Breast epithelium (tissue), 4 donors: Measurements from ENCODE around the gene IPO13. TPM values are rescaled to one million over a fixed set of nuclear protein-coding genes. Genes with fewer than 3 reads are reported as not detected.

Source experiments
- DNase-seq, 2 donors: peaks; one replicate each; pipeline ENCODE4 v3.0.0-alpha.2; 2019; ENCODE audit warnings: low spot score in 2 of 2
- H3K27ac ChIP-seq, 2 donors: fragments of 200-600 bp; sonication (generic) in 1 of 2; one replicate each; pipeline ENCODE4 v1.5.1; 2016 to 2019; ENCODE audit warnings: mild to moderate bottlenecking in 1 of 2
- H3K27me3 ChIP-seq, 2 donors: fragments of 200-600 bp; sonication (generic) in 1 of 2; one replicate each; pipeline versions ENCODE4 v1.5.1 to v1.6.0; 2017 to 2019; ENCODE audit warnings: control low read depth in 1 of 2, mild to moderate bottlenecking in 1 of 2
- H3K36me3 ChIP-seq: fragments of 200-600 bp; one replicate; pipeline ENCODE4 v1.5.1; 2019
- H3K4me1 ChIP-seq, 2 donors: fragments of 200-600 bp; sonication (generic); one replicate each; pipeline ENCODE4 v1.5.1; 2016 to 2019; ENCODE audit warnings: control low read depth in 1 of 2
- H3K4me3 ChIP-seq, 3 donors: fragments of 200-600 bp; sonication (generic); 1 replicate in 2 of 3; 2 replicates in 1 of 3; pipeline ENCODE4 v1.5.1; 2016 to 2019; ENCODE audit warnings: mild to moderate bottlenecking in 3 of 3, moderate library complexity in 2 of 3
- H3K9me3 ChIP-seq, 2 donors: fragments of 200-600 bp; sonication (generic) in 1 of 2; one replicate each; pipeline ENCODE4 v1.5.1; 2016 to 2019; ENCODE audit warnings: control low read depth in 1 of 2
- CTCF ChIP-seq, 3 donors: fragments of 450-650 bp; IDR thresholded peaks; one replicate each; pipeline ENCODE4 v1.5.1; 2016 to 2017; ENCODE audit warnings: antibody characterized with exemption in 3 of 3, mild to moderate bottlenecking in 3 of 3, moderate library complexity in 3 of 3
- POLR2A ChIP-seq: fragments of 450-650 bp; IDR thresholded peaks from one replicate; pipeline ENCODE4 v1.6.1; 2016; ENCODE audit warnings: antibody characterized with exemption, mild to moderate bottlenecking, moderate library complexity
- POLR2AphosphoS5 ChIP-seq, 3 donors: sonication (generic); formaldehyde crosslinking; IDR thresholded peaks; one replicate each; pipeline ENCODE4 v1.6.1; 2017; ENCODE audit warnings: antibody characterized with exemption in 3 of 3
- intact Hi-C: fragments of 100-400 bp; cut with DNase I; formaldehyde crosslinking; loops from one replicate; pipeline ENCODE4 v1.15.1; 2023; ENCODE audit warnings: low total_unique reads
- total RNA-seq, 3 donors: library from RNA; depleted of rRNA; stranded (reverse); fragments of >200 nt; gene quantifications; one replicate each; pipeline ENCODE4 v1.1.0, GENCODE V29; 2016

Gene IPO13
- total RNA-seq, 3 donors from 2014 or later = 18.4 to 23.0 (median 20.5) TPM

DNA sequence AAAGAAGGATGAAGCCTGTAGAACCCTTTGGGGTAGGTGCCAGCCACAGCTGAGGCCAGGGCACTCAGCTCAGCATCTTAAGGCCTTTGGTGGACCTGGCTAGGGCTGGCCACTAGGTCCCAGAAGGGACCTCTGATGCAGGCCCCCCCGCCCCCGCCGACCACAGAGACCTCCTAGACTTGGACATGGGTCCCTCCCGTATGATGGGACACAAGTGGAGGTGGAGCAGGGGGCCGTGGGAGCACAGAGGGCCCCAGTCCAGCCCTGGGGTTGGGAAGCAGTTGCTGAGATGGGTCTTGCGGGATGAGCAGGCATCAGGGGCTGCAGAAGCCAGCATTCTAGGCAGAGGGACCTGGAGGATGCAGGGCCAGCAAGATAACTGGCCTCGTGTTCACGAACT lies 35.5 kb downstream of the IPO13 start:
- Histone ChIP-seq H3K36me3 (no peaks in the 10 kb centered on the region), H3K9me3 (no peaks in the 10 kb centered on the region), H3K27ac (peak overlapping the region in 1 of 2 donors; percentile 5), H3K27me3 (no peaks in the 10 kb centered on the region), H3K4me3 (no peak overlapping the region), H3K4me1 (peaks cover 0 to 9% of the 10 kb centered on the region in 2 donors)
- TF ChIP-seq POLR2A (no peak), POLR2AphosphoS5 (IDR thresholded peaks at IDR 0.05) (no peak), CTCF (IDR thresholded peaks at IDR 0.05) (no peak)
- intact Hi-C loops = no loop called here
- no peak for DNase-seq

GRCh38 chr1:43982808-43983207 lies 36.1 kb downstream of the IPO13 start:
- no peak for DNase-seq
- no peaks in the 10 kb centered on the region for H3K36me3 ChIP-seq

GRCh38 chr1:43983253-43983899 lies 36.6 kb downstream of the IPO13 start:
- Histone ChIP-seq H3K36me3 (no peaks in the 10 kb centered on the region), H3K4me1 (peaks cover 0 to 4% of the 10 kb centered on the region in 2 donors), H3K4me3 (no peak overlapping the region), H3K27me3 (no peaks in the 10 kb centered on the region), H3K27ac (no peak overlapping the region), H3K9me3 (no peaks in the 10 kb centered on the region)
- no peak for DNase-seq
- no peak for TF ChIP-seq CTCF (IDR thresholded peaks at IDR 0.05)
- no peak for TF ChIP-seq POLR2AphosphoS5 (IDR thresholded peaks at IDR 0.05)
- TF ChIP-seq POLR2A = no peak
- intact Hi-C loops = no loop called here

More at GRCh38 chr1:43982808-43983207, 36.1 kb downstream of the IPO13 start:
- intact Hi-C loops = no loop called here
- peak overlapping the region in 1 of 2 donors; percentile 5 for H3K27ac ChIP-seq
- TF ChIP-seq CTCF (IDR thresholded peaks at IDR 0.05) (no peak), POLR2AphosphoS5 (IDR thresholded peaks at IDR 0.05) (no peak), POLR2A (no peak)
- no peak overlapping the region for H3K4me3 ChIP-seq
- no peaks in the 10 kb centered on the region for H3K27me3 ChIP-seq
- H3K9me3 ChIP-seq = no peaks in the 10 kb centered on the region
- H3K4me1 ChIP-seq = peaks cover 0 to 9% of the 10 kb centered on the region in 2 donors

DNA sequence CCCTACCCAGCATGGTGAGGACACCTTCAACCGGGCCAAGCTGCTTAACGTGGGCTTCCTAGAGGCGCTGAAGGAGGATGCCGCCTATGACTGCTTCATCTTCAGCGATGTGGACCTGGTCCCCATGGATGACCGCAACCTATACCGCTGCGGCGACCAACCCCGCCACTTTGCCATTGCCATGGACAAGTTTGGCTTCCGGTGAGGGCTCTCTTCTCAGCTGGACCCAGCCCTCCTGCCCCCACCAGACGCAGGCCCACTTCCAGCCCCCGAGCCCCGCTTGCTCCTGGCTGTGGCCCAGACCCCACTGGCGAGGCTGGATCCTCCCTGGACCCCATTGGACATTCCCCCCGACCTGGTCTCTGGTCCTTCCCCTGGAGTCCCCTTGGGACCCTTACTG lies 38.1 kb downstream of the IPO13 start:
- TF ChIP-seq CTCF (IDR thresholded peaks at IDR 0.05) (no peak), POLR2AphosphoS5 (IDR thresholded peaks at IDR 0.05) (no peak), POLR2A (no peak)
- Histone ChIP-seq H3K9me3 (no peaks in the 10 kb centered on the region), H3K4me1 (no peaks in the 10 kb centered on the region), H3K27ac (no peak overlapping the region), H3K4me3 (no peak overlapping the region), H3K27me3 (no peaks in the 10 kb centered on the region), H3K36me3 (no peaks in the 10 kb centered on the region)
- no peak for DNase-seq
- intact Hi-C loops = loop anchor here (1.0 kb wide), 1 partner anchor 41 kb away; no protein-coding TSS in a partner anchor

- no peak overlapping the region for H3K27ac ChIP-seq
- no peaks in the 10 kb centered on the region for H3K27me3 ChIP-seq
- TF ChIP-seq POLR2A (no peak), CTCF (IDR thresholded peaks at IDR 0.05) (no peak), POLR2AphosphoS5 (IDR thresholded peaks at IDR 0.05) (no peak)
- H3K4me3 ChIP-seq = no peak overlapping the region
- no peak for DNase-seq
- peaks cover 0 to 3% of the 10 kb centered on the region in 2 donors for H3K4me1 ChIP-seq
- H3K9me3 ChIP-seq = no peaks in the 10 kb centered on the region
- intact Hi-C loops = loop anchor here (1.0 kb wide), 1 partner anchor 40 kb away; no protein-coding TSS in a partner anchor
- H3K36me3 ChIP-seq = no peaks in the 10 kb centered on the region
Measured at GRCh38 chr1:43985984-43986595, 39.3 kb downstream of the IPO13 start.
